Dermis blood vessel endothelial cell (primary cell): ENCODE data around the gene MREG. TPM values are rescaled to one million over a fixed set of nuclear protein-coding genes. Genes with fewer than 3 reads are reported as not detected.

Experiments used
- DNase-seq: peaks from one replicate; pipeline ENCODE4 v3.0.0; 2010
- total RNA-seq: library from RNA; depleted of rRNA; stranded (reverse); fragments of >200 nt; gene quantifications from 2 replicates; pipeline ENCODE4 v1.2.3, GENCODE V29; 2014

The MREG gene
- total RNA-seq, 1 donor from 2014 or later = 2.0 TPM

GRCh38 chr2:215917953-215918620 lies 95.3 kb downstream of the MREG start:
- DNase-seq = no peak

DNA sequence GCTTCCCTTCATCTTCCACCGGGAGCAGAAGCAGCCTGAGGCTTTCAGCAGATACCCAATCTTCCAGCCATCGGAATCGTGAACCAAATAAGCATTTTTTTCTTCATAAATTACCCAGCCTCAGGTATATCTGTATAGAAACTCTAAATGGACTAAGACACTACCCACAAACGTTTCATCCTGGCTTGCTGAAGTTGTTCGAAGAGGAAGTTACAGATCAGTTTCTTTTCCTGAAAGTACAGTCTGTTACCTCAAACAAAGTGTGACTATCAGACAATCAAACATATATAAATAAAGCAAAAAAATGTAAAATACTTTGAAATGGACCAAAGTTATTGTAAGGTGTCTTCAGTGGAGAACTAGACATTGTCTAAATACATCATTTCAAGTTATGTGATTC lies 97.9 kb downstream of the MREG start:
- DNase-seq = no peak

DNA sequence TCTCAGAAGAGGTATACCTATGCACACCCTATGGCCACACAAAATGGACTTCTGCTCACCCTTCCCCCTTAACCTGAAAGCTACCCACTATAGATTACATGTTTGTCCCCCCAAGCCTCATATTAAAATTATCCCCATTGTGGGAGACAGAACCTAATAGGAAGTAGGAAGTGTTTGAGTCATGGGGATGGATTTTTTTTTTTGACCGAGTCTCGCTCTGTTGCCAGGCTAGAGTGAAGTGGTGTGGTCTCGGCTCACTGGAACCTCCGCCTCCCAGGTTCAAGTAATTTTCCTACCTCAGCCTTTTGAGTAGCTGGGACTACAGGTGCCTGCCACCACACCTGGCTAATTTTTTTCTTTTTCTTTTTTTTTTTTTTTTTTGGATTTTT lies 98.6 kb downstream of the MREG start:
- peak; percentile 51 for DNase-seq

- no peak for DNase-seq
Measured at GRCh38 chr2:215914054-215914776, 99.1 kb downstream of the MREG start.

DNA sequence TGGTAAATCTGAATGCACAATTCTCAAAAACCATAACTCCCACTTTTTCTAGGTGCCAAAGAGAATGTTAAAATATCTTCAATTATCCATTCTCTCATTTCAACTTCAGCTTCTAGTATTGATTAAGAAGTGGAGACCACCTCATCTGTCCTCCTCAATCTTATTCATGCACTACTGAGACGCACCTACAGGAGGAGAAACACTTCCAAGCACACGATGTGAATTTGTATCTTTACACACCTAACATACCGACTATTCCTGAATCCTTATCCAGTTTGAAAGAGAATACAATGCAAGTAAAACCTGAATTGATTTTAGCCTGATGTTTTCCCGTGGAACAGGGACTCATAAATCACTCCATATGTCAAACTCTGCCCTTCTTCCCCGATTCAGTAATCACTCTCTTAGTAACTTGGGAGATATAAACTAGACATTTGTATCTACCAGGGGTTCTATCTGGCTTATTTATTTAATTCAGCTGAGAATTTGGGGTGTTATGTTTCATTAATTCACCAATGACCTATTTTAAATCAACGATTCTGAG lies 101.0 kb downstream of the MREG start:
- DNase-seq = no peak

- no peak for DNase-seq
Measured at GRCh38 chr2:215911301-215912085, 101.9 kb downstream of the MREG start.

DNA sequence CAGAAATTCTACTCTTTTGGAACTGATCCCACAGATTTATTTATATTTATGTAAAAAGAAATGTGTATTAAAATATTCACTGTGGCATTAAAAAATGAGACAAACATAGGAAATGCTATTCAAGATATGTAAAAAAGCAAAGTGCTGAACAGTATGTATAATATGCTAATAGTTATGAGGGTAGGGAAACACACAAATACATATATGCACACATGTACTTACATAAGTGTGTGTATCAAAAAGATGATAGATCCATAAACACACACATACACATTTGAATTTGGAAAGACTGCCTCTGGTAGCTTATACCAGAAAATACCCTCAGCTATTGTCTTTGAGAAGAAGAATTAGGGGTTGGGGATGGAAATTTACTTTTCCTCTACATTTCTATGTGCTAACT lies 103.2 kb downstream of the MREG start:
- no peak for DNase-seq

DNA sequence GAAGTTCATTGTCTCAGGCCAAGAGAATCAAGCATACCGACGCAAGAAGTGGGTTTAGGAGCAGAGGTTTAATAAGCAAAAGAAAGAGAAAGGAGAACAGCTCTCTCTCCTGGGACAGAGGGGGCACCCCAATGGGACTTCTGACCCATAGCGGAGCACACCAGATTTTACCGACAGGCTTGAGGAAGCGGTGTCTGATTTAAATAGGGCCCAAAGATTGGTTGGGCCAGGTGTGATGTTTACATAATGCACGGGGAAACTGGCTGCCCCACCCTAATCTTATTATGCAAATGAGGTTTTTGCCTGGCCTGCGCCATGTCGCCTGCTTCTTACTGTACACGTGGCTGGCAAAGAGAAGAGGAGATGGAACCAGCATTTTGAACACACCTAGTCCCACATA lies 106.2 kb downstream of the MREG start:
- DNase-seq = no peak

- DNase-seq = peak; percentile 58
Measured at GRCh38 chr2:215906458-215906857, 106.9 kb downstream of the MREG start.

GRCh38 chr2:215905691-215906090 lies 107.7 kb downstream of the MREG start:
- no peak for DNase-seq

DNA sequence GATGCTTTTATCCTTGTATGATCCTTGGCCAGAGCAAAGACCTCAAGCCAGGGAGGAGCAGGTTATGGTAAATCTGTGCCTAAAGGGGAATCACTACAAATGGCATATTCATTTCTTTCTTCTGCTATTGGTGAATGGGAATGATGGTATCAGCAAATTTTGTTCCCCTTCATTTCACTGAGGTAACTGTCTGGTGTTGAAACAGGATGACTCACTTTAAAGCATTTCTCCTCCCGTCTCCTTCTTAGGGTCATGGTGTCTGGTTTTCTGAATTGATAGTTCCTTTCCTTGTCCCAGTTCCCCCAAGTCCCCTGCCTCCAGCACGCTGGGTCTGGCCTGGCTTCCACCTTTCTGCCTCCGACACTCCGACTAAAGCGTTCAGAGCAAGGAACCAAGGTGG lies 109.2 kb downstream of the MREG start:
- no peak for DNase-seq

GRCh38 chr2:215903203-215903602 lies 110.1 kb downstream of the MREG start:
- no peak for DNase-seq

GRCh38 chr2:215901796-215902195 lies 111.6 kb downstream of the MREG start:
- no peak for DNase-seq

- peak; percentile 81 for DNase-seq
Measured at GRCh38 chr2:215900843-215901242, 112.5 kb downstream of the MREG start.

DNA sequence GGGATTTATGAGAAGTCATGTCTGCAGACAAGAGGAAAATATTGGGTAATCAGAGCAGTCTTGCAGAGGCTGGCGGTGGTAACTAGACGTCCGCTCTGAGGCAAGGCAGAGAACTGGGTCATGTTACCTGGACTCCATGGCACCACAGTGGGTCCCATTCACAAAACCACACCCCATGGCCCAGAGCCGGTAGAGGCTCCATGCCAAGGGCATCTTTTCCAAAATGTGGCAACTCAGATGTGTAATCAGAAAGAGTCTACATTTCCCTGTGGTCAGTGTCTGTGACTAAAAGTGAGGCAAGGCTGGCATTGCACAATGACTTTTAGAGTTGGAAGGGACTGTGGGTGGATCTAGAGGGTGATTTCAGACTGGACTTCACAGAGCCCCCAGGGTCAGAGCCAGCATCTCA lies 113.1 kb downstream of the MREG start:
- DNase-seq = no peak

GRCh38 chr2:215899141-215900074 lies 113.9 kb downstream of the MREG start:
- no peak for DNase-seq

- no peak for DNase-seq
Measured at GRCh38 chr2:215898363-215898762, 115.0 kb downstream of the MREG start.

GRCh38 chr2:215896921-215897320 lies 116.4 kb downstream of the MREG start:
- no peak for DNase-seq

GRCh38 chr2:215895330-215895729 lies 118.0 kb downstream of the MREG start:
- no peak for DNase-seq
